SK-N-SH treated with all-trans-retinoic acid at 6 μM for 48 hours (cell line): ENCODE measurements around the gene TAS2R41.

Experiments used
- TOX ChIP-seq: fragments of 250-450 bp; sonication (Bioruptor Pico); IDR thresholded peaks from 2 replicates; pipeline ENCODE4 v1.8.0; 2021; ENCODE audit warnings: mild to moderate bottlenecking, moderate library complexity, borderline replicate concordance
- ZFP30 ChIP-seq: fragments of 450-650 bp; formaldehyde crosslinking; IDR thresholded peaks from 2 replicates; pipeline ENCODE4 v1.5.0; 2022; ENCODE audit warnings: mild to moderate bottlenecking, moderate library complexity

DNA sequence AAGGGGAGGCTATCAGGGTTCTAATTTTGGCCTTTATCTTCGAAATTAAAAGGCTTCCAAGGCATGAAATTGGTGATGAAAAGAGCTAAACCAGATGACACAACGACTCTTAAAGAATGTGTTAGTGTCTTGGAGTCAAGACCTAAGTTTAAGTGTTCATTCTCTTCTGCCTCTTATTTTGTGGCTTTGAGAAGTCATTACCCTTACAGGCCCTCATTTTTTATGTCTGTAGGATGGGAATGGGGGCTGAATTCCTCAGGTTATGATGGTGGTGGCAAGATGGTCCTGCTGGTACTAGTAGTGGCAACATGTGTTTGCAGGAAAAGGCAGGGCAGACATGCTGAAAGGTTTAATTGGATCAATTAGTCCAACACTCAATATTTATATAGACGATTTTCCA is 19.0 kb upstream of the TAS2R41 start:
- no peak for TF ChIP-seq TOX (CRISPR knock-in tag)
- no peak for TF ChIP-seq ZFP30 (CRISPR knock-in tag)
